ENCODE results near the gene ITGB1BP1. TPM values are rescaled to one million over a fixed set of nuclear protein-coding genes. Genes with fewer than 3 reads are reported as not detected.

ITGB1BP1 gene
- total and polyA plus RNA-seq, 8 donors: 20.1 to 117 (median 53.5) TPM

GRCh38 chr2:9365498-9366019, 57.8 kb downstream of the ITGB1BP1 start:
- no peak for DNase-seq
- intact Hi-C loops (cut with DNase I; ENCODE audit: low total_unique reads): no loop called here
- Histone ChIP-seq H3K4me3 (no peak overlapping the region), H3K36me3 (peaks cover 15 to 100% (median 93%) of the 10 kb centered on the region in 4 donors), H3K9me3 (no peaks in the 10 kb centered on the region), H3K4me1 (no peaks in the 10 kb centered on the region), H3K27me3 (no peaks in the 10 kb centered on the region), H3K27ac (no peak overlapping the region)
- TF ChIP-seq CTCF (IDR thresholded peaks at IDR 0.05): no peak
- TF ChIP-seq EP300 (IDR thresholded peaks at IDR 0.05): no peak
- TF ChIP-seq POLR2AphosphoS5 (IDR thresholded peaks at IDR 0.05): no peak
- no peak for TF ChIP-seq POLR2A (IDR thresholded peaks at IDR 0.05)
- WGBS, 5 donors: 83 to 95% (median 87%) methylated on average over 7 to 8 of the region's 8 CpGs

- TF ChIP-seq POLR2AphosphoS5 (IDR thresholded peaks at IDR 0.05) (no peak), POLR2A (IDR thresholded peaks at IDR 0.05) (no peak), EP300 (IDR thresholded peaks at IDR 0.05) (no peak), CTCF (IDR thresholded peaks at IDR 0.05) (no peak)
- peaks cover 11 to 100% (median 93%) of the 10 kb centered on the region in 4 donors for H3K36me3 ChIP-seq
These were observed 58.4 kb downstream of the ITGB1BP1 start for GRCh38 chr2:9364791-9365497.

GRCh38 chr2:9364373-9364772, 59.0 kb downstream of the ITGB1BP1 start:
- DNase-seq: no peak
- Histone ChIP-seq H3K4me3 (no peak overlapping the region), H3K36me3 (peaks cover 11 to 100% (median 93%) of the 10 kb centered on the region in 4 donors), H3K4me1 (no peaks in the 10 kb centered on the region), H3K27ac (no peak overlapping the region), H3K9me3 (no peaks in the 10 kb centered on the region), H3K27me3 (no peaks in the 10 kb centered on the region)
- TF ChIP-seq POLR2AphosphoS5 (IDR thresholded peaks at IDR 0.05): no peak
- TF ChIP-seq CTCF (IDR thresholded peaks at IDR 0.05): no peak
- TF ChIP-seq POLR2A (IDR thresholded peaks at IDR 0.05): no peak
- TF ChIP-seq EP300 (IDR thresholded peaks at IDR 0.05): no peak
- intact Hi-C loops (cut with DNase I; ENCODE audit: low total_unique reads): no loop called here
- 87 to 90% (median 89%) methylated on average over 4 of the region's 4 CpGs for WGBS, 5 donors

More at GRCh38 chr2:9364791-9365497, 58.4 kb downstream of the ITGB1BP1 start:
- no peaks in the 10 kb centered on the region for H3K9me3 ChIP-seq
- DNase-seq: no peak
- H3K27ac ChIP-seq: no peak overlapping the region
- 65 to 71% (median 67%) methylated on average over 4 of the region's 4 CpGs for WGBS, 5 donors
- no peaks in the 10 kb centered on the region for H3K27me3 ChIP-seq
- no peak overlapping the region for H3K4me3 ChIP-seq
- H3K4me1 ChIP-seq: no peaks in the 10 kb centered on the region
- intact Hi-C loops (cut with DNase I; ENCODE audit: low total_unique reads): no loop called here

- no peak for DNase-seq
- no peak overlapping the region for H3K27ac ChIP-seq
- intact Hi-C loops (cut with DNase I; ENCODE audit: low total_unique reads): no loop called here
- peaks cover 8 to 100% (median 94%) of the 10 kb centered on the region in 4 donors for H3K36me3 ChIP-seq
- 90 to 94% (median 94%) methylated on average over 2 of the region's 2 CpGs for WGBS, 5 donors
- H3K4me1 ChIP-seq: no peaks in the 10 kb centered on the region
- H3K27me3 ChIP-seq: no peaks in the 10 kb centered on the region
- TF ChIP-seq EP300 (IDR thresholded peaks at IDR 0.05) (no peak), CTCF (IDR thresholded peaks at IDR 0.05) (no peak), POLR2AphosphoS5 (IDR thresholded peaks at IDR 0.05) (no peak), POLR2A (IDR thresholded peaks at IDR 0.05) (no peak)
- no peak overlapping the region for H3K4me3 ChIP-seq
- no peaks in the 10 kb centered on the region for H3K9me3 ChIP-seq
These were observed 62.6 kb downstream of the ITGB1BP1 start for GRCh38 chr2:9360701-9361100.

All from stomach (tissue), 9 donors.